ENCODE measurements around the gene JMJD7. TPM values are rescaled to one million over a fixed set of nuclear protein-coding genes. Genes with fewer than 3 reads are reported as not detected.

The JMJD7 gene
- total RNA-seq, 4 donors from 2014 or later: 45.4 to 88.3 (median 60.9) TPM

DNA sequence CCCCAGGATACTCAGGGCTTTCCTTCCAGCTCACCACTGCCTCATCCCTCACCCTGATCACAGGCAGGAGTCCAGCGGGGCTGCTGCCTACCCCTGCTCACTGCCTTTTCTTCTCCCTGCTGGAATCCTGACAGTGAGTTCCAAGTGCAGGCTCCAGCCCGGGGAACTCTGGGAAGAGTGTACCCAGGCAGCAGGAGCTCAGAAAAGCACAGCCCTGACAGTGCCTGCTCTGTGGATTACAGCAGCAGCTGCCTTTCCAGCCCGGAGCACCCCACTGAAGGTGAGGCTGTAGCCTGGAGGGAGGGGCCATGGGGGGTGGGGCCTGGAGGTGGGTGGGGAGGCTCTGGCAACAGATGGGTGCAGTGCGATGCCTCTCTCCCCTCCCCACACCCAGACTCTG lies 6.1 kb upstream of the JMJD7 start:
- no peaks in the 10 kb centered on the region for H3K27me3 ChIP-seq
- DNase-seq (ENCODE audit: low spot score in 2 of 2): no peak
- 30% methylated on average over 2 of the region's 4 CpGs for WGBS
- no peak overlapping the region for H3K27ac ChIP-seq
- H3K4me3 ChIP-seq: no peak overlapping the region
- no peak for TF ChIP-seq POLR2A (IDR thresholded peaks at IDR 0.05)
- no peaks in the 10 kb centered on the region for H3K9me3 ChIP-seq
- peaks cover 9% of the 10 kb centered on the region for H3K4me1 ChIP-seq
- peaks cover 89% of the 10 kb centered on the region for H3K36me3 ChIP-seq

DNA sequence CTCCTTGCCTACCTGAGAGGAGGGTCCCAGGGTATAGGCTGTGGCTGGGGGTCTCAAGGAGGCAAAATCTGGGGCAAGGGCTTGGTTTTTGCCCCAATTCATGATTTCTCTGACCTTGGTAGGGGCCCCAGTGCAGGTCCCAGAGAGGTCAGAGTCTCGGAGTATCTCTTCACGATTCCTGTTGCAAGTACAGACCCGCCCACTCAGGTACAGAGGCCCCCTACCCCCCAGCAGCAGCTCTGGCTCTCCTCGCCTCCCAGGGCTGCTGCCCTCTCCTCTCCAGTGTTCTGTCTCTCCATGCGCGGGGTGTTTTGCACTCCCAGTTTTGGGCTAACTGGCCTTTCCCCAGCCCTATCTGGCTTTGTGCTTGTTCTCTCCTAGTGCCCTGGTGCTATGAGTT lies 5.4 kb upstream of the JMJD7 start:
- H3K27ac ChIP-seq: no peak overlapping the region
- H3K36me3 ChIP-seq: peaks cover 82% of the 10 kb centered on the region
- H3K27me3 ChIP-seq: no peaks in the 10 kb centered on the region
- no peak for TF ChIP-seq EP300 (IDR thresholded peaks at IDR 0.05)
- no peak for TF ChIP-seq POLR2A (IDR thresholded peaks at IDR 0.05)
- TF ChIP-seq, protein P1, sequence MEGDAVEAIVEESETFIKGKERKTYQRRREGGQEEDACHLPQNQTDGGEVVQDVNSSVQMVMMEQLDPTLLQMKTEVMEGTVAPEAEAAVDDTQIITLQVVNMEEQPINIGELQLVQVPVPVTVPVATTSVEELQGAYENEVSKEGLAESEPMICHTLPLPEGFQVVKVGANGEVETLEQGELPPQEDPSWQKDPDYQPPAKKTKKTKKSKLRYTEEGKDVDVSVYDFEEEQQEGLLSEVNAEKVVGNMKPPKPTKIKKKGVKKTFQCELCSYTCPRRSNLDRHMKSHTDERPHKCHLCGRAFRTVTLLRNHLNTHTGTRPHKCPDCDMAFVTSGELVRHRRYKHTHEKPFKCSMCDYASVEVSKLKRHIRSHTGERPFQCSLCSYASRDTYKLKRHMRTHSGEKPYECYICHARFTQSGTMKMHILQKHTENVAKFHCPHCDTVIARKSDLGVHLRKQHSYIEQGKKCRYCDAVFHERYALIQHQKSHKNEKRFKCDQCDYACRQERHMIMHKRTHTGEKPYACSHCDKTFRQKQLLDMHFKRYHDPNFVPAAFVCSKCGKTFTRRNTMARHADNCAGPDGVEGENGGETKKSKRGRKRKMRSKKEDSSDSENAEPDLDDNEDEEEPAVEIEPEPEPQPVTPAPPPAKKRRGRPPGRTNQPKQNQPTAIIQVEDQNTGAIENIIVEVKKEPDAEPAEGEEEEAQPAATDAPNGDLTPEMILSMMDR (IDR thresholded peaks at IDR 0.05): no peak
- no peak for TF ChIP-seq POLR2AphosphoS5 (IDR thresholded peaks at IDR 0.05)
- peaks cover 9% of the 10 kb centered on the region for H3K4me1 ChIP-seq
- WGBS: 89% methylated on average over 6 of the region's 6 CpGs
- H3K4me3 ChIP-seq: no peak overlapping the region
- no peaks in the 10 kb centered on the region for H3K9me3 ChIP-seq
- DNase-seq (ENCODE audit: low spot score in 2 of 2): no peak

DNA sequence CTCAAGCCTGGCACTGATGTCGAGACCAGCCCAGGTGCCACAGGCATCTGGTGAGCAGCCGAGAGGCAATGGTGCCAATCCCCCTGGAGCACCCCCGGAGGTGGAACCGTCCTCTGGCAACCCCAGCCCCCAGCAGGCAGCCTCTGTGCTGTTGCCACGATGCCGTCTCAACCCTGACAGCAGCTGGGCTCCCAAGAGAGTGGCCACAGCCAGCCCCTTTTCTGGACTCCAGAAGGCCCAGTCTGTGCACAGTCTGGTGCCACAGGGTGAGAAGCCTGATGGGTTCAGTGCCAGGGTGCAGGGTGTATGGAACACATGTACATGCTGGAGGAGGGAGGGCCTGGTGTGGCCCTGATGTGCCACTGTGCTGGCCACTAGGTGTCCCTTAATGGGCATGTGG lies 4.9 kb upstream of the JMJD7 start:
- no peak for DNase-seq (ENCODE audit: low spot score in 2 of 2)
- Histone ChIP-seq H3K27ac (no peak overlapping the region), H3K4me1 (peaks cover 12% of the 10 kb centered on the region), H3K4me3 (no peak overlapping the region), H3K9me3 (no peaks in the 10 kb centered on the region), H3K36me3 (peaks cover 77% of the 10 kb centered on the region), H3K27me3 (no peaks in the 10 kb centered on the region)
- TF ChIP-seq POLR2AphosphoS5 (IDR thresholded peaks at IDR 0.05) (no peak), POLR2A (IDR thresholded peaks at IDR 0.05) (no peak)
- 58% methylated on average over 5 of the region's 6 CpGs for WGBS

DNA sequence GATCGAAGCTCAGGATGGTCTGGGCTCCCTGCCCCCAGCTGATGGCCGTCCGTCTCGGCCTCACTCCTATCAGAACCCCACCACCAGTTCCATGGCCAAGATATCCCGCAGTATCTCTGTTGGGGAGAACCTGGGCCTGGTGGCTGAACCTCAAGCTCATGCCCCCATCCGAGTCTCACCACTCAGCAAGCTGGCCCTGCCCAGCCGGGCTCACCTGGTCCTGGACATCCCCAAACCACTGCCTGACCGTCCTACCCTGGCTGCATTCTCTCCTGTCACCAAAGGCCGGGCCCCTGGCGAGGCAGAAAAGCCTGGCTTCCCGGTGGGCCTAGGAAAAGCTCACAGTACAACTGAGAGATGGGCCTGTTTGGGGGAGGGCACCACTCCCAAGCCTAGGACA lies 4.4 kb upstream of the JMJD7 start:
- H3K36me3 ChIP-seq: peaks cover 72% of the 10 kb centered on the region
- H3K4me3 ChIP-seq: no peak overlapping the region
- TF ChIP-seq POLR2A (IDR thresholded peaks at IDR 0.05): no peak
- TF ChIP-seq POLR2AphosphoS5 (IDR thresholded peaks at IDR 0.05): no peak
- no peaks in the 10 kb centered on the region for H3K9me3 ChIP-seq
- H3K27me3 ChIP-seq: no peaks in the 10 kb centered on the region
- peaks cover 13% of the 10 kb centered on the region for H3K4me1 ChIP-seq
- DNase-seq (ENCODE audit: low spot score in 2 of 2): no peak
- H3K27ac ChIP-seq: no peak overlapping the region
- 100% methylated on average over 6 of the region's 11 CpGs for WGBS

DNA sequence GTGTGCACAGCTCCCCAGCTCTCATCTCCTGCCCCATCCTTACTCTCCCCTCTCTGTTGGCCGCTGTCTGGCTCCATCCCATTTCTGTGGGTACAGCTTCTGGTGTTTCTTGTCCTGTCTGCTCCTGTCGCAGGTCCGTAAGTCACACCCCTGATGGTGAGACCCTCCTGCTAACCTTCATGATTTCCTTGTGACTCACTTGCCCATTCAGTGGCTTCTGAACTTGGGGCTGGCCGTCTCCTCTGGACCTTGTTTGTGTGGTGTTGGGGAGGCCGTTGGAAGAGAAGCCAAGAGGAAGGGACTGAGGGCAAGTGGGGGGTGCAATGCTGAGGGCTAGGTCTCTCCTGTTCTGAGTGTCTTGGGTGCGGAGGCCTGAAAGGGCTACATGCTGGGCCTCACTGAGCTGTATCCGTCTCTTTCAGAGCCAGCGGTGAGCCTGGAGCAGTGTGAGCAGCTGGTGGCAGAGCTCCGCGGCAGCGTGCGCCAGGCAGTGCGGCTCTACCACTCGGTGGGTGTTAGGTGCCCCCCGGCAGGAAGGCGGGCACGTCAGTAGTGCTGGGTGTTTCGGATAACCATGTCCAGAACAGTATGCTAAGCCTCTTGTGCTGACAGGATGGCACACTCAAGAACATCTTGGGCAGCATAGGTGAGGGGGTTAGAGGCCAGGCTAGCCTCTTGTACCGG lies 3.7 kb upstream of the JMJD7 start:
- no peak for TF ChIP-seq EP300 (IDR thresholded peaks at IDR 0.05)
- TF ChIP-seq, protein P1 (IDR thresholded peaks at IDR 0.05): no peak
- no peak for TF ChIP-seq POLR2AphosphoS5 (IDR thresholded peaks at IDR 0.05)
- no peak for TF ChIP-seq POLR2A (IDR thresholded peaks at IDR 0.05)
- WGBS: 92% methylated on average over 17 of the region's 19 CpGs
- DNase-seq (ENCODE audit: low spot score in 2 of 2): no peak
- peaks cover 20% of the 10 kb centered on the region for H3K4me1 ChIP-seq
- no peaks in the 10 kb centered on the region for H3K27me3 ChIP-seq
- H3K4me3 ChIP-seq: no peak overlapping the region
- no peaks in the 10 kb centered on the region for H3K9me3 ChIP-seq
- no peak overlapping the region for H3K27ac ChIP-seq
- H3K36me3 ChIP-seq: peaks cover 65% of the 10 kb centered on the region

DNA sequence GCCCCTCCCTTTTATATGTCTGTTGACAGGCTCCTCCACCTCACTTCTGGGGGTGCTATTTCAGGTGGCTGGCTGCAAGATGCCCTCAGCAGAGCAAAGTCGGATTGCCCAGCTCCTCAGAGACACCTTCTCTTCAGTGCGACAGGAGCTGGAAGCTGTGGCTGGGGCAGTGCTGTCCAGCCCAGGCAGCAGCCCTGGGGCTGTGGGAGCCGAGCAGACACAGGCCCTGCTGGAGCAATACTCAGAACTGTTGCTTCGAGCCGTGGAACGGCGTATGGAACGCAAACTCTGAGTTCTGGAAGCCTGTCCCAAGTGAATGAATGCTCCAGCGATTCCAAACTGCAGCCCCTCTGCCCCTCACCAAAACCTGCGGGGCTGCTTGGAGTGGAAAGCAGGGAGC lies 2.7 kb upstream of the JMJD7 start:
- Histone ChIP-seq H3K4me3 (no peak overlapping the region), H3K36me3 (peaks cover 57% of the 10 kb centered on the region), H3K27me3 (no peaks in the 10 kb centered on the region), H3K4me1 (peaks cover 30% of the 10 kb centered on the region), H3K27ac (no peak overlapping the region), H3K9me3 (no peaks in the 10 kb centered on the region)
- WGBS: 60% methylated on average over 3 of the region's 10 CpGs
- DNase-seq (ENCODE audit: low spot score in 2 of 2): no peak
- TF ChIP-seq, protein P1 (IDR thresholded peaks at IDR 0.05): no peak
- TF ChIP-seq POLR2A (IDR thresholded peaks at IDR 0.05): no peak
- no peak for TF ChIP-seq EP300 (IDR thresholded peaks at IDR 0.05)
